ENCODE results near the gene MIP.
"Not testable (repeated sequence)": the region's sequence is repeated elsewhere in the genome, so short reads cannot be mapped to it uniquely, and the experiment has no call there.

Gene MIP

GRCh38 chr12:56462565-56462964 is 8.1 kb upstream of the MIP start:
- no peak for DNase-seq

- DNase-seq = no peak
Observed at GRCh38 chr12:56461235-56462159, 7.0 kb upstream of the MIP start.

GRCh38 chr12:56457817-56458216 is 3.4 kb upstream of the MIP start:
- DNase-seq = no peak

- no peak for DNase-seq
Observed at GRCh38 chr12:56451147-56451546, 3.3 kb downstream of the MIP start.

- peak; percentile 36 for DNase-seq
Observed at GRCh38 chr12:56450241-56450640, 4.2 kb downstream of the MIP start.

- DNase-seq = no peak
Observed at GRCh38 chr12:56449622-56449984, 4.9 kb downstream of the MIP start.

GRCh38 chr12:56448860-56449621 is 5.4 kb downstream of the MIP start, which contains the start of gene TIMELESS:
Gene TIMELESS, minus strand, starts transcription at chr12:56449426. Its CDS starts 15,256 bp downstream, at chr12:56434170.
- DNase-seq = peak; percentile 89

- not testable (repeated sequence) for DNase-seq
Observed at GRCh38 chr12:56443208-56443607, 11.2 kb downstream of the MIP start.

GRCh38 chr12:56437430-56438176 is 16.9 kb downstream of the MIP start:
- DNase-seq = no peak

GRCh38 chr12:56434828-56435227 is 19.6 kb downstream of the MIP start:
- no peak for DNase-seq

GRCh38 chr12:56431850-56432249 is 22.6 kb downstream of the MIP start:
- no peak for DNase-seq

GRCh38 chr12:56431288-56431687 is 23.2 kb downstream of the MIP start:
- DNase-seq = no peak

- DNase-seq = no peak
Observed at GRCh38 chr12:56425940-56426438, 28.5 kb downstream of the MIP start.

- DNase-seq = peak; percentile 1
Observed at GRCh38 chr12:56425193-56425592, 29.3 kb downstream of the MIP start.

GRCh38 chr12:56420411-56420810 is 34.0 kb downstream of the MIP start:
- DNase-seq = no peak

- DNase-seq = no peak
Observed at GRCh38 chr12:56417739-56418138, 36.7 kb downstream of the MIP start.

GRCh38 chr12:56414401-56414800 is 40.1 kb downstream of the MIP start:
- DNase-seq = no peak

- DNase-seq = no peak
Observed at GRCh38 chr12:56413392-56413791, 41.1 kb downstream of the MIP start.

GRCh38 chr12:56411781-56412639 is 42.4 kb downstream of the MIP start:
- DNase-seq = no peak

- DNase-seq = no peak
Observed at GRCh38 chr12:56410768-56411167, 43.7 kb downstream of the MIP start.

GRCh38 chr12:56408799-56409417 is 45.5 kb downstream of the MIP start:
- DNase-seq = no peak

- DNase-seq = not testable (repeated sequence)
Observed at GRCh38 chr12:56404227-56404626, 50.2 kb downstream of the MIP start.
